Lower lobe of right lung (tissue), 2 donors: ENCODE data around the gene CBY3. TPM values are rescaled to one million over a fixed set of nuclear protein-coding genes. Genes with fewer than 3 reads are reported as not detected.
"Not testable (repeated sequence)": the region's sequence is repeated elsewhere in the genome, so short reads cannot be mapped to it uniquely, and the experiment has no call there.

Source experiments
- ATAC-seq, 2 donors: fragments of 200-7000 bp; cut with Tn5 transposase; one replicate each; pipeline ENCODE4 v1.9.1; 2020 to 2022; ENCODE audit warnings: mild to moderate bottlenecking in 2 of 2, moderate library complexity in 2 of 2
- DNase-seq: peaks from one replicate; pipeline ENCODE4 v3.0.0-alpha.2; 2020
- H3K27ac ChIP-seq: fragments of 200-600 bp; one replicate; pipeline ENCODE4 v1.8.0; 2022
- H3K27me3 ChIP-seq: fragments of 200-600 bp; one replicate; pipeline ENCODE4 v1.8.0; 2022; ENCODE audit warnings: low read depth
- H3K36me3 ChIP-seq: fragments of 200-600 bp; one replicate; pipeline ENCODE4 v1.8.0; 2022; ENCODE audit warnings: mild to moderate bottlenecking
- H3K4me1 ChIP-seq: fragments of 200-600 bp; one replicate; pipeline ENCODE4 v1.8.0; 2022
- H3K4me3 ChIP-seq: fragments of 200-600 bp; one replicate; pipeline ENCODE4 v1.8.0; 2022; ENCODE audit warnings: mild to moderate bottlenecking
- H3K9me3 ChIP-seq: fragments of 200-600 bp; one replicate; pipeline ENCODE4 v1.8.0; 2022
- CTCF ChIP-seq: fragments of 200-600 bp; IDR thresholded peaks from one replicate; pipeline ENCODE4 v1.8.0; 2022; ENCODE audit warnings: antibody characterized with exemption, mild to moderate bottlenecking
- intact Hi-C: fragments of 100-400 bp; cut with DNase I; formaldehyde crosslinking; loops from one replicate; pipeline ENCODE4 v1.11.0; 2022
- total RNA-seq: library from RNA; stranded (reverse); fragmentation: NEBNext Ultra II Directional; extraction: Animal tissue kit (Norgen Biotek cat#: 25700); gene quantifications from one replicate; pipeline ENCODE4 v1.2.1, GENCODE V29; 2021
- donor health status: DM: no; HTN: yes; CAD: no; lungs with severe emphysema.

The CBY3 gene
- total RNA-seq, 1 donor from 2014 or later = not detected

- Histone ChIP-seq H3K27me3 (no peaks in the 10 kb centered on the region), H3K27ac (peak within 1 kb of the TSS; percentile 99), H3K4me3 (peak within 1 kb of the TSS; percentile 83), H3K9me3 (no peaks in the 10 kb centered on the region), H3K4me1 (peaks cover 31% of the 10 kb centered on the region), H3K36me3 (peaks cover 10% of the 10 kb centered on the region)
- intact Hi-C loops = no loop called here
- DNase-seq (no peak), ATAC-seq (peak; percentile 47 to 49)
- no peak for TF ChIP-seq CTCF
Measured at GRCh38 chr5:179698935-179699615, 18.2 kb upstream of the CBY3 start, which contains the start of gene CANX. Gene CANX (plus strand): TSS chr5:179698967. CDS start chr5:179705682, 6,715 bp downstream.

GRCh38 chr5:179697993-179698934, 17.4 kb upstream of the CBY3 start:
- no peaks in the 10 kb centered on the region for H3K27me3 ChIP-seq
- intact Hi-C loops = no loop called here
- peak overlapping the region; percentile 83 for H3K4me3 ChIP-seq
- no peaks in the 10 kb centered on the region for H3K9me3 ChIP-seq
- H3K4me1 ChIP-seq = peaks cover 31% of the 10 kb centered on the region
- peak overlapping the region; percentile 99 for H3K27ac ChIP-seq
- DNase-seq = peak; percentile 99
- peaks cover 2% of the 10 kb centered on the region for H3K36me3 ChIP-seq
- TF ChIP-seq CTCF = no peak
- ATAC-seq = peak; percentile 98 to 99

GRCh38 chr5:179697543-179697942, 16.7 kb upstream of the CBY3 start:
- intact Hi-C loops, H3K9me3 ChIP-seq, ATAC-seq, H3K27me3 ChIP-seq, H3K36me3 ChIP-seq: not testable (repeated sequence)
- peak overlapping the region; percentile 99 for H3K27ac ChIP-seq
- peaks cover 31% of the 10 kb centered on the region for H3K4me1 ChIP-seq
- DNase-seq = peak; percentile 39
- peak overlapping the region; percentile 83 for H3K4me3 ChIP-seq

GRCh38 chr5:179697108-179697507, 16.3 kb upstream of the CBY3 start:
- Histone ChIP-seq H3K27me3 (no peaks in the 10 kb centered on the region), H3K36me3 (no peaks in the 10 kb centered on the region), H3K9me3 (no peaks in the 10 kb centered on the region), H3K4me1 (peaks cover 27% of the 10 kb centered on the region), H3K27ac (peak overlapping the region; percentile 99), H3K4me3 (peak overlapping the region; percentile 83)
- no peak for TF ChIP-seq CTCF
- DNase-seq (peak; percentile 4), ATAC-seq (no peak)
- intact Hi-C loops = no loop called here

- DNase-seq = no peak
- Histone ChIP-seq H3K36me3 (no peaks in the 10 kb centered on the region), H3K4me3 (no peak overlapping the region), H3K27me3 (no peaks in the 10 kb centered on the region), H3K9me3 (no peaks in the 10 kb centered on the region), H3K4me1 (peaks cover 24% of the 10 kb centered on the region), H3K27ac (peak overlapping the region; percentile 99)
- ATAC-seq = no peak
- intact Hi-C loops = no loop called here
- no peak for TF ChIP-seq CTCF
Measured at GRCh38 chr5:179696603-179697002, 15.8 kb upstream of the CBY3 start.
